NCI-H2081 treated with DMSO at 0.1 percent for 48 hours (cell line): ENCODE data around the gene LMAN1.

Source experiments
- DNase-seq: peaks from one replicate; lab custom pipeline; 2025; lab: John Stamatoyannopoulos, UW

The LMAN1 gene

DNA sequence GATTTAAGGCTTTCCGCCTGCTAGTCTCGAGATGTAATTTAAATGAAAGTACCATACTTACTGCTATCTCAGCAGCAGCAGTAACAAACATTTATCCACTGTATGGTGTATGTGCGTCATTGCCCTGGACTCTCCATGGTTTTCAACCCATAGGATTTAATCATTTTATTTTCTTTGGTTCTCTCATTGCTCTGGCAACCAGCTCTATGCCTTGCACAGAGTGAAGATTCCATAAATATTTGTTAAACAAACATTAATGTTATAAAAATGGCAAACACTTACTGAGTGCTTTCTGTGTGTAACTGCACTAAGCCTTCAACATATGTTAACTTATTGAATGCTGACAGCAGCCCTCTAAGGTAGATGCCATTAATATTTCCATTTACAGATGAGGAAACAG is 1.3 kb upstream of the LMAN1 start:
- no peak for DNase-seq

DNA sequence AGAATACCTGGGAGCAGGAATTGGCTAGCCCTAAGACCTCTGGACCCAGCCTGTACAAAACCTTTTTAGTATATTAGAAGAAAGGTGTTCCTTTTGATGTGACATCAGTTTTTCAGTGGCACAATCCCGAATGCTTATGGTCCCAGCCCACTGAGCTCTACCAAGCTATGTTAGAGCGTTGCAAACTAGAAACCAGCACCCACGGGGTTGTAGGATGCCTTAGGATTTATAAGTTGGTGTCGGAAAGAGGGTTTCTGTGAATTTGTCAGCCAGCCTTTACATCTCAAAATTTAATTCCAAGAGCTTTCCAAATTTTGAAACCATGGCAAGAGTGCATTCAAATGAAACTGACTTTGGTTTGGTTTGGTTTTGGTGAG is 499 bp upstream of the LMAN1 start:
- DNase-seq = no peak

DNA sequence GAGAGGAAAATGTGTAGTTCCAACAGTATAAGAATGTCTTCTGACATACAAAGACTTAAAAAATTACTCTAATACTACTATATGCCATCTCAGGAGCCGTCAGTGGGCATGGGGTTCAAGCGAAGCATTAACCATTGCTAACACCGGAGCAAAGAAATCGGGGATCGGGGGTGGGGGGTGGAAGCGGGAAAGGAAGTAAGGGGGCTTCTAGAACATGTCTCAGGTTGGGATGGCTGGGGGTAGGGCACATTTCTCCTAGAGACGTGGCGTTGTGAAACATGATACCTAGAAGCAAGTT is 702 bp downstream of the LMAN1 start:
- no peak for DNase-seq

DNA sequence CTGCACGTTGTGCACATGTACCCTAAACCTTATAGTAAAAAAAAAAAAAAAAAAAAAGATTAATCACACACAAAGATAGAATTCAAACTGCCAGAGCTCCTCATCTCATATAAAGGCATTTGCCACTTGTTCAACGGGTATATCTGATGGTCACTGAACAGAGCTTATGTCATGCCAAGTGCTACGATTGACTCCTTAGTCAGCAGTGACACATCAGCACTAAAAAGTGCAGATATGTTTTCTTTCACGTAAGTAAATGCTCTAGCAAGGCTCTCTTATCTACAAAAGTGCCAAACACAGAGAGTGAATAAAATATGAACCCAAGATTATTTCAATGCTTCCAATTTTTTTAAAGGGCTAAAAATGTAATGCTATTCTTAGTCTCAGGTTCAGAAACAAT is 1.1 kb downstream of the LMAN1 start:
- DNase-seq = no peak

DNA sequence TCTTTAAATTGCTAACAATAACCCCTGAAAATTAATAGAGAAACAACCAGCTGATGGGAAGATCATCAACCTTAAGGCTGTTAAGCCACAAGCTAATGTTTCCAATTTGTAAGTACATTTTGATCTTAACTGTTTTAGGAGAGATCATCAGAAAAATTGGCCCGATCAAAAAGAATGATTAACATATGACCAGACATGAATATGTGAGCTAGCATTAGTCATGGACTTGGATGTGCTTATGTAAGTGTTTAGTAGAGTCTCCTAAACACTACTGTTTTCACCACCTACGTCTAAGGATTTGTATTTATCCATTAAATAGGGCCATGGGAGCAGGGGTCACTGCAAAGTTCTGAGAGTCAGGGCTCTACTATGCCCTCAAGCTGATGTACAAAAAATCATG is 4.3 kb downstream of the LMAN1 start:
- no peak for DNase-seq

DNA sequence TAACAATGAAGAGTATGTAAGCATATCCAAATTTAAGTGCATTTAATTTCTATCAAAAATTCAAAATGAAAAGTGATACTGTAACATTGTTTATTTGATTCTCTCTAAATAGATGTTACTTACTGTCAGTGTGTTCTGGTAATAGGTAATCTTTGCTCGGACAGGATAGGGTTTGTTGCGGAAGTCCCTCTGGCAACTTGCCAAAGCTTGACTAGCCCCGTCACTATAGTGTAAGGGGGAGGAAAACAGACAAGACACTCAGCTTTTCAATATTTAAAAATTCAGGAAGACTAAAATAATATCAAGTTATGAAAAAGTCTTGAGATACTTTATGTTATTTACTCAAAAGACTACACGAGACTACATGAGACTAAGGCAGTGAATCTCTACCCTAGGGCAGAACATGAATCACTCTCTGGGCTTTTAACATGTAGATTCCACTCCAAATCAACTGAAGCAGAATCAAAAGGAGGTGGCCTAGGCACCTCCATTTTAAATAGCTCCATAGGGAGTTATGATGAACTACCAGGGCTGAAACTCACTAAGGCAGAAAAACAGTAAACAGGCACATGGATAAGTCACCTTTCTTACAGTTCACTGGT is 5.9 kb downstream of the LMAN1 start:
- DNase-seq = no peak

DNA sequence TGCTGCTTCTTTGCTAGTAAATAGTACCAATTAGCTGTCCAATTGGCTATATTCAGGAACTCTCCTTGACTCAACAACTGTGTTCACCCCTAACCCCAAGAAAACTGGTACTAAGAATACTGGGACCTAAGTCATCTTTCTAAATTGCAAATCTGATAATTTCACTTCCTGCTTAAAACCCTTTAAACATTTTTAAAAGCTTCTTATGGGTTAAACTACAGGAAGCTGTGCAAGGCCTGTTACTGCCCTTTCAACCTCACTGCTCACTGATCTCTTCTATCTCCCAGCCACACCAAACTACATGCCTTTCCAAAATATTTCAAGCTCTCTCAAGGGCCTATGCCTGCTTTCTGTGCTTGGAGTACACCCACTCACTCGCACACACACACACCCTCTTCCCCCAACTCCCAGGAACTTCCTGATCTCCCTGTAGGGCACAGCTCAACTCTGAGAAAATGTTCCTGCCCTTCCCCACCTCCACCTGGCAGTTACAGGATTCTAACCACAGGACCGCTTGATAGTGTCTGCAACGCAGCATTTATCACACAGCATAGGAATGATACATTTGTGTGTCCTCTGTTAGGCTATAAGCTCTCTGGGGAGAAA is 6.7 kb downstream of the LMAN1 start:
- DNase-seq = no peak

DNA sequence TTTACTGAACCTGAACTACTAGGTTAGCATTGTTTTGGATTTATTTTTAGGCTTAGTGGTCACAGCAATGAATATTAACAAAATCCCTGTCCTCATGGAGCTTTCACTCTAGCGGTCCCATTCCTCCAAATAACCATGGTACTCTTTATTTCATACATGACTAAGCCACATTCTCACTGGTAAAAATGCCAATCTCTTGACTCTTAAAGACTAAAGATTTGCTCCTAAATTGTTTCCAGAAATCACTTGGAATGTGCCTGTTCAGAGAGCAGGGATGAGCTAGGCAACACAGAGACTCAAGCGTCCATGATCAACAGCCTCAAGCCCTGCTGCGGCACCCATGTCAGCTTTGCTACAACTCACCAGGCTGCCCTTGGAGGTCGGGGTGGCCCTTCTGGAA is 13.5 kb downstream of the LMAN1 start:
- DNase-seq = no peak

DNA sequence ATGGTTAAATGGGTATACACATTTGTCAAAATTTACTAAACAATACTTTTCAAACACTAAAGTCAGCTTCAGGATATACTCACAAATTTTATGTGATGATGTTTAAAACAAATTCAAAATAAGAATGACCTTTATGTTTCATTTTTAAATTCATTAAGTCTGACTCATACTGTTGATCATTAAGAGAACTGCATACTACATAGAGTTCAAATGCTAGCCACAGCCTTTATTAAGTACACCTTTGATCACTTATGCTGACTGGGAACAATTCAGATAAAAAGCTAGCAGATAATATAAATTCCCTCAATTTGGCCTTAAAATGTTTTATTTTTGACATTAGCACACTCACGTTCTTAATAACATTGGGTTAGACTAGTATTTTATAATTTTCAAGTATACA is 14.1 kb downstream of the LMAN1 start:
- no peak for DNase-seq

DNA sequence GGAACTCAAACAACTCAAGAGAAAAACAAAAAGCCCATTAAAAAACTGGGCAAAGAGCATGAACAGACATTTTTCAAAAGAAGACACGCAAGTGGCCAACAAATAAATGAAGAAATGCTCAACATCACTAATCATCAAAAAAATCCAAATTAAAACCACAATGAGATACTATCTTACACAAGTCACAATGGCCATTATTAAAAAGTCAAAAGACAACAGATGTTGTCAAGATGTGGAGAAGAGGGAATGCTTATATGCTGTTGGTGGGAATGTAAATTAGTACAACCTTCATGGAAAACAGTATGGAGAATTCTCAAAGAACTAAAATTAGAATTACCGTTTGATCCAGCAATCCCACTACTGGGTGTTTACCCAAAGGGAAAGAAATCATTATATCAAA is 15.1 kb downstream of the LMAN1 start:
- DNase-seq = no peak

DNA sequence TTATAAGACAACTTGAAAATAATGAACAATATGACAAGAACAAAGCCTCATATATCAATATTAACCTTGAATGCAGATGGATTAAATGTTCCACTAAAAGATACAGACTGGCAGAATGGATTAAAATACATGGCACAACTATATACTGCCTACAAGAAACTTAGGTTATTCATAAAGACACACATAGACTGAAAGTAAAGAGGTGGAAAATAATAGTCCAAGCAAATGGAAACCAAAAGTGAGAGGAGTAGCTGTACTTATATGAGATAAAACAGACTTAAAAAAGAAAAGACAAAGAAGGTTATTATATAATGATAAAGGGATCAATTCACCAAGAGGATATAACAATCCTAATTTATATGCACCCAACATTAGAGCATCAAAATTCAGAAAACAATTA is 18.2 kb downstream of the LMAN1 start:
- DNase-seq = no peak

DNA sequence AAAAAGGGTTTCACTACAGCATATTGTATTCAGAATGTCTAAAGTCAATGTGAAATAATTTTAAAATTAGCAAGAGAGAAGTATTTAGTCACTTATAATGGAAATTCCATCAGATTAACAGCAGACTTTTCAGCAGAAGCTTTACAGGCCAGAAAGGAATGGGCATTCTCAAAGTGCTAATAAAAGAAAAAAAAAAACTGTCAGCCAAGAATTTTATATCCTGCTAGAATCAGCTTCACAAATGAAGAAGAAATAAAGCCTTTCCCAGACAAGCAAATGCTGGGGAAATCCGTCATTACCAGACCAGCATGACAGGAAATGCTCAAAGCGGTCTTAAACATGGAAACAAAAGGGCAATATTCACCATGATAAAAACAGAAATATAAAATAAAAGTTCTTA is 18.8 kb downstream of the LMAN1 start:
- no peak for DNase-seq

DNA sequence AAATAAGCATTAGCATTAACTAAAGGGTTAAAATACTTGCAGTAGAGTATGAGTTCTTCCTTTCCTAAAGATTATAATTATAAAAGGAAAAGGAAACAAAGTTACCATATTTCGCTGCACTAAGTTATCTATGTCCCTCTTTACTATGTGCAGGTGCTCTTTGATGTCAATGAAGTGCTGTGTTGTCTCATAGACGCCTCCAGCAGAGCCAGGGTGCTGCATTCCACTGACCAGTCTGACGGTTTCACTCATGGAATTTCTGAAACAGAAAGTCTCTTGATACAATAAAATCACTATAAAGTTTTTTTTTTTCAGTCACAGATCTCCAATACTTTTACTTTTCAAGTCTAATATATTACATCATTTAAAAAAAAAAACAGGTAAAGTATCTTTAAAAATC is 26.1 kb downstream of the LMAN1 start:
- no peak for DNase-seq

DNA sequence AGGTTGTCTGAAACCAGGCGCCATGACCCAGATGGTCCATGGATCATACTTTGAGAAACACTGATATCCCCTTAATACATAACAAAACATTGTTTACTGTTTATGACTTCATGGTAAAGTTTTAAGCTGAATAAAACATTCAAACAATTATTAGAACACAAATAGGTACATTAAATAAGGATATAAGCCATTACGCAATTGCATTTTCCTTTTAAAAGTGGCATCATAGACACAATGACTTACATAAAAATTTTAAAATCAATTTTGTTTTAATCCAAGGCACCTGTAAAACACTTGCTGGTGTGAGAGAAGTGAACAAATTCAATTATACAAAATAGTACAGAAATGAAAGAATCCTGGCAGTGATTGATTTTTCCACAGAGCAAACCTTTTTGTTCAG is 30.4 kb downstream of the LMAN1 start:
- no peak for DNase-seq

DNA sequence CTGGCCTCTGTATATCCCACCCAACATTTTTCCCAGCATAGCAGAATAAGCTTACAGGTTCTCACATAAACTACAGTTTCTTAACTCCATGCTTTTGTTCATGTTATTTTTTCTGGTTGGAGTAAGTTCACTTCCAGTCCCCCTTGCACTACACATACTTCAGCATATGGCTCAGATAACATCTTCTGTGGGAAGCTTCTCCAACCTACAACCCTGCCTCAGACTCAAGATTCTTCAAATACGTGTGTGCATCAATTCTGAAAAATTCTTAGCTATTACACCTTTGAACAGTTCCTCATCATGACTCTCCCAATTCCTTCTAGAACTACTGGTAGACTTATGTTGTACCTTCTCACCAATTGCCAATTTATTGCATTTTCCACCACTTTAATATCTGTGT is 33.1 kb downstream of the LMAN1 start:
- DNase-seq = no peak

DNA sequence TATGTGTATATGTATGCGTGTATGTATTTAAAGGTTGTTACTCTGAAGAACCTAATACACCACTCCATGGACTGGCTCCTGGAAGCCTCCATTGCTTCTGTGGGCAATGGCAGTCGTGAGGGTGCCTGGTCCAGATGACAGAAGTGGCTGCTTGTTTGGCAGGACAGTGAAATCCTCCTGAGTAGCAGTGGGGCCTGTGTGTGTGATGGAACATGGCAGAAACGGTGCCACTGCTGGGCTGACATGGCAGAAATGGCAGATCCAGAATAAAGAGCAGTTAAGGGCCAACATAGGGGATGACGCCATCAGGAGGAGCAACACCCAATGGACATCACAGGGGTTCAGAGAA is 34.5 kb downstream of the LMAN1 start:
- no peak for DNase-seq

DNA sequence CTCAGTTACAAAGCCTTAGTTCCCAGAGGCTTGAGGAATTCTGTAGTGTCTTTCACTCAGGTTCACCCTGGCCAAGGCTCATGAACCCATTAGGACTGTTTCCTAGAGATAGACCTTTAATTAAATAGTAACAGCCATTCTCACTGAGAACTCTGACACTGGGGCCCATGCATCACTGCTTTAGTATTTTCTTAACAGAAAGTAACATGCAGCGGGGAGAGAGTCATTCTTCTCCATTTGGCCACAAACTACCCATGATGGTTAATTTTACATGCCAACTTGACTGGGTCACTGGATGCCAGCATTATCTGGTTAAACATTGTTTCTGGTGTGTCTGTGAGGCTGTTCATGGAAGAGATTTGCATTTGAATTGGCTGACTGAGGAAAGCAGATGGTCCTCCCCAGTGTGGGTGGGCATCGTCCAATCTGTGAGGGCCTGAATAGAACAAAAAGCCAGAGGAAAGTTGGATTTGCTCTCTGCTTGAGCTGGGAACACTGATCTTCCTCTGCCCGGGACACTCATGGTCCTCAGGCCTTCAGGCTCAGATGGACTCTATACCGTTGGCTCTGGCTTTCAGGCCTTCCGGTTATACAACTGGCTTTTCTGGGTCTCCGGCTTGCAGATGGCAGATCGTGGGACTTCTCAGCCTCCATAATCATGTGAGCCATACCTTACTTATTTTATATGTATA is 35.0 kb downstream of the LMAN1 start:
- DNase-seq = no peak

DNA sequence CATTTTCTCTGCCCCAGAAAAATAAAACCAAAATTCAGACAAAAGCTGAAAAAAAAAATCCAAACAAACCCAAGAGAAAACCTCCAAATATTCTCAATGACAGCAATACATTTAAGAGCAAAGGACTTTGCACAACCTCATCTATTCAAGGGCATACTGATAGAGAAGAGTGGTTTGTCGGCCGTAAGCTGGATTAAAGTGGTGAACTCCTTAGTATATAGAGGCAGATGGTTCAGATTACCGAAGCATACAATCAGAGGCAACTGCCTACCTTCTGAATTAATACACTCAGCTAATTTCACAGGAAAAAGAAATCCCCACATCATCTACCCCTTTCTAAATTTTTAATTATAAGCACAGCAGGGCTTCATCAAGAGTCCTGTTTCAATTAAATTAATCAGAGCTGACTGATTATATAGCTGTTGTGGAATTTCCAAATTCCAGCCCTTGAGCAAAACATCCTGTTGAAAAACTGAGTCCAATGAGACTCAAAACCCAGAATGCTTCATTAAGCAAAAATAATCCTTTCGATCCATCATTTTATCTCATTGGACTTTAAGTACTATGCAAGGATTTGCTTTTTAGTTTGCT is 40.5 kb downstream of the LMAN1 start, which contains the start of gene CPLX4:
Gene CPLX4, minus strand, starts transcription at position 190 of the 591 bp plus-strand sequence. Its CDS starts 187 bp downstream, at position 3.
- no peak for DNase-seq

DNA sequence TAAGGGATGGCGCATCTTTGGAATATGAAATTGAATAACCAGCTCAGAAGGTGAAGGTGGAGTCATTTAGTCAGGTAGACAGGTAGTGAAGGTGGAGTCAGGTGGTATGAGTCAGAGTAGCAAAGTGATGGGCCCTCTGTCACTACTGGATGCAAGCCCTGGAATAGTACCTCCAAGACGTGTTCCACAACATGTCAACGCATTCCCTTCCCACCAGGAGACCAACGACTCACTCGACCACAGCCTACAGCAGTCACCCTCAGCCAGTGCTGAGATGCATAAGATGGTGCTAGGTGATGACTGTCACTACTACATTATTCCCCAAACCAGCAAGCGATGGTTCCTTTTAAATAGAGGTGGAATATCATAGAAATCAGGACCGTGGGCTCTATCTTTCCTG is 47.4 kb downstream of the LMAN1 start:
- DNase-seq = no peak

DNA sequence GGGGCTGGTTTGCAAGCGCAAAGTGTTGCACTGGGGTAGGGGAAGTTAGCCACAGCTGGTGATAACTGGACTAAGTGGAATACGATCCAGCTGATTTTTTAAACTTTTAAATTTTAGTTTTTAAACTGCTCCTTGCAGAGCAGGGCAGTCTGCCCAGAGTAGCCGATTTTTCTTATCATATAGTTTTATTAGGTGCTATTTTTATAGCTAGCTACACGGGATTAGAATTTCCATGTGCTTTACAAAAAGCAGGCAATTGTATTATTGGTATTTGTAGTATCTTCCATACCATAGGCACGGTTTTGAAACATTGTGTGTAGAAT is 50.2 kb downstream of the LMAN1 start:
- DNase-seq = no peak

DNA sequence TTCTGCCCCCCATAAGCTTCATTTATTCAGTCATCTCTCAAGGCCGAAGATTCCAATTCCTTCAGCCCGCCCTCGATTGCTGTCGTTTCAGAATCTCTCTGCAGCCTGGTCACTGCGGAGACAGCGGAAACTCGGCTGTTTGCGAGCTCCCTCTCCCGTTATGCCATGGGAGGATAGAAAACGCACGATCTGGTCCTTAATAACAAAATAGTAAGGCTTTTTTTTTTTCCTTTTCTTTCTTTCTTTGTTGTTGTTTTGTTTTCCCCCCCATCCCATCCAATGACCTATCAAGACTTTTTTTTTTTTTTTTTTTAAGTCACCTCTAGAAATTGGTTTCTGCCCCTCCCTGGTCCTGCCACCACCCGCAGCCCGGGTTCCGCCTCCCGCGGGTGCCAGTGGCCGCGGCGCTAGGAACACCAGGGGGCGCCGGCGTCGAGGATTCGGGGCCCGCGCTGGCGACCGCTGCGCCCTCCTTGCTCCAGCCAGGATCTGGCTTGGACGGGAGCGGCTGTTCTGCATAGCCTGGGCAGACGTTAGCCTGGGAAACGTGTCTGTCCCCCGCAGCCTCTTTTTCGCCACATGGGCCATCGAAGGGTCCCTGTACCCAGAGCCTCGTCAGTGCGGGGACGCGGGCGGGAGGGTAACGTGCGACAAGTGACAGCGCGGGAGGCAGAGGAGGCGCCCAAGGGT is 50.7 kb downstream of the LMAN1 start:
- no peak for DNase-seq

DNA sequence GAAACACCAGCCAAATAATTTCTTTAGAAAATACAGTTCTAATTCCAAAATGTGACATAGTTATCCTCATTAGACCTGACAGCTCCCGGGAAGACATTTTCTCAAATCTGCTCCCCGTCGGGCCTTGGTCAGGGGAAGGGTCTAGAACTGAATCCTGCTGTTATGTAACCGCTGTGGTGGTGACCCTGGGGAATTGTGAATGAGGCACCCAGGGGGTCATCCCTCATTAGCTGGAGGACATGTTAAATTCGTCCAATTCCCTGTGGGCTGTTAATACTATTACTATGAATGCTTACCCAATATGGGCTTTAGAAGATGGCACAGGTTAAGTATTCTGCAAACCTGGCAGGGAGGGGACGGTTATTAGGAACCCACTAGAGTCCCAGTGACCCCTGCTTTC is 52.4 kb downstream of the LMAN1 start:
- no peak for DNase-seq

DNA sequence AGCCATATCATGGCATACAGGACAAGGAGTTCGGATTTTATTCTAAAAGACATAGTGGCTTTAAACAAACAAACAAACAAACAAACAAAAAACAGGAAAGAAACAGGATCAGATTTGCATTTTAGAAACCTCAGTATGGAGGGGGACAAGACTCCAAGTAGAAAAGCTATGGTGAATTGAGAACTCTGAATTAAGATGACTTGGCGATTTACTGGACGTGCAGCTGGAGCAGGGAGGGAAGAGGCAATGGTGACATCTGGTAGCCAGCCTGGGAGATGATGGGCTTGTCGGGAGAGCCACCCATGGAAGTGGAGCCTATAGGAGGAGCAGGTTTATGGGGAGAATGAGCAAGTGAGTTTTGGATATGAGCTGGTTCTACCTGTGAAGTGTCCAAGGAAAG is 53.8 kb downstream of the LMAN1 start:
- no peak for DNase-seq
